HepG2 (cell line): Measurements from ENCODE around the gene CSKMT. TPM values are rescaled to one million over a fixed set of nuclear protein-coding genes. Genes with fewer than 3 reads are reported as not detected.

Source experiments
- FLYWCH1 ChIP-seq: sonication (generic); formaldehyde crosslinking; IDR thresholded peaks from 2 replicates; pipeline ENCODE4 v1.8.1; 2023; ENCODE audit warnings: mild to moderate bottlenecking, missing genetic modification reagents
- GABPA ChIP-seq, 2 experiments: IDR thresholded peaks; 2 replicates each; pipeline ENCODE4 v1.6.1; 2011 to 2016; ENCODE audit warnings: low read depth in 2 of 2, low read length in 1 of 2, missing biosample characterization in 1 of 2, missing genetic modification characterization in 1 of 2
- HCFC1 ChIP-seq: fragments of 150-350 bp; IDR thresholded peaks from 2 replicates; pipeline ENCODE4 v1.6.1; 2014; ENCODE audit warnings: low read depth, low read length
- KAT7 ChIP-seq: IDR thresholded peaks from 2 replicates; pipeline ENCODE4 v1.6.1; 2018; ENCODE audit warnings: borderline replicate concordance, missing compliant biosample characterization
- MIER2 ChIP-seq: IDR thresholded peaks from 2 replicates; pipeline ENCODE4 v1.6.1; 2016; ENCODE audit warnings: missing biosample characterization, missing genetic modification reagents
- PAX8 ChIP-seq: sonication (generic); formaldehyde crosslinking; IDR thresholded peaks from 2 replicates; pipeline ENCODE4 v1.8.0; 2022; ENCODE audit warnings: mild to moderate bottlenecking, missing genetic modification reagents, borderline replicate concordance
- SP4 ChIP-seq: sonication (generic); formaldehyde crosslinking; IDR thresholded peaks from 2 replicates; pipeline ENCODE4 v1.8.1; 2023; ENCODE audit warnings: mild to moderate bottlenecking, missing genetic modification reagents
- SPEN ChIP-seq: sonication (generic); formaldehyde crosslinking; IDR thresholded peaks from 2 replicates; pipeline ENCODE4 v1.5.1; 2020; ENCODE audit warnings: low read depth, mild to moderate bottlenecking, missing genetic modification reagents
- STAG1 ChIP-seq: sonication (generic); formaldehyde crosslinking; IDR thresholded peaks from 2 replicates; pipeline ENCODE4 v1.4.0; 2020; ENCODE audit warnings: missing genetic modification reagents
- TP53 ChIP-seq: sonication (generic); formaldehyde crosslinking; conservative IDR thresholded peaks from 2 replicates; pipeline ENCODE4 v1.4.0; 2020; ENCODE audit warnings: missing genetic modification reagents
- ZBTB1 ChIP-seq: sonication (generic); formaldehyde crosslinking; IDR thresholded peaks from 2 replicates; pipeline ENCODE4 v1.4.0; 2020; ENCODE audit warnings: missing genetic modification reagents, borderline replicate concordance
- ZBTB8A ChIP-seq: sonication (generic); formaldehyde crosslinking; IDR thresholded peaks from 2 replicates; pipeline ENCODE4 v1.4.0; 2020; ENCODE audit warnings: mild to moderate bottlenecking, low read depth, missing genetic modification reagents, borderline replicate concordance
- ZC3H13 ChIP-seq: sonication (generic); formaldehyde crosslinking; IDR thresholded peaks from 2 replicates; pipeline ENCODE4 v1.8.1; 2023; ENCODE audit warnings: mild to moderate bottlenecking, missing genetic modification reagents, moderate library complexity
- ZFP82 ChIP-seq: sonication (generic); formaldehyde crosslinking; IDR thresholded peaks from 2 replicates; pipeline ENCODE4 v1.5.1; 2020; ENCODE audit warnings: mild to moderate bottlenecking, missing genetic modification reagents, borderline replicate concordance
- ZFP90 ChIP-seq: sonication (generic); formaldehyde crosslinking; IDR thresholded peaks from 2 replicates; pipeline ENCODE4 v1.8.0; 2022; ENCODE audit warnings: missing genetic modification reagents, mild to moderate bottlenecking, inconsistent platforms, borderline replicate concordance
- ZNF501 ChIP-seq: sonication (generic); formaldehyde crosslinking; IDR thresholded peaks from 2 replicates; pipeline ENCODE4 v1.5.1; 2020; ENCODE audit warnings: mild to moderate bottlenecking, moderate library complexity, missing genetic modification reagents
- ZNF546 ChIP-seq: sonication (generic); formaldehyde crosslinking; conservative IDR thresholded peaks from 2 replicates; pipeline ENCODE4 v1.8.1; 2023; ENCODE audit warnings: mild to moderate bottlenecking, missing genetic modification reagents
- ZNF558 ChIP-seq: sonication (generic); formaldehyde crosslinking; IDR thresholded peaks from 2 replicates; pipeline ENCODE4 v1.9.0; 2022; ENCODE audit warnings: mild to moderate bottlenecking, missing genetic modification reagents, borderline replicate concordance
- ZNF737 ChIP-seq: sonication (generic); formaldehyde crosslinking; IDR thresholded peaks from 2 replicates; pipeline ENCODE4 v1.5.0; 2020; ENCODE audit warnings: missing genetic modification reagents, mild to moderate bottlenecking, borderline replicate concordance
- ZNF891 ChIP-seq: sonication (generic); formaldehyde crosslinking; IDR thresholded peaks from 2 replicates; pipeline ENCODE4 v1.5.0; 2020; ENCODE audit warnings: mild to moderate bottlenecking, missing genetic modification reagents
- polyA plus RNA-seq, 8 experiments: library from polyadenylated mRNA; depleted of rRNA in 3 of 8; stranded (reverse) in 7 of 8; unstranded in 1 of 8; fragments of >200 nt; fragmentation: Illumina TruSeq in 4 of 8; extraction: Trizol in 4 of 8; gene quantifications; 2 replicates each; pipeline versions ENCODE4 v1.2.1 to v1.2.3, GENCODE V29; 2011 to 2016; ENCODE audit warnings: low read depth in 4 of 8, missing spikeins in 1 of 8, mixed read lengths in 1 of 8; ENCODE audit not compliant: insufficient read depth in 1 of 8
- total RNA-seq, 5 experiments: library from RNA; depleted of rRNA; stranded (reverse); fragments of >200 nt; fragmentation: Illumina TruSeq; extraction: Trizol; gene quantifications; 2 replicates each; pipeline ENCODE4 v1.2.3, GENCODE V29; 2016; ENCODE audit warnings: low read depth in 1 of 5
- TF ChIP-seq, protein P1 (sequence below): sonication (generic); formaldehyde crosslinking; IDR thresholded peaks from 2 replicates; pipeline ENCODE4 v1.8.0; 2022; ENCODE audit warnings: low read depth, missing genetic modification reagents
- TF ChIP-seq, protein P2 (sequence below): sonication (generic); formaldehyde crosslinking; conservative IDR thresholded peaks from 2 replicates; pipeline ENCODE4 v1.8.0; 2022; ENCODE audit warnings: missing genetic modification reagents
- TF ChIP-seq, protein P3 (sequence below): sonication (generic); formaldehyde crosslinking; IDR thresholded peaks from 2 replicates; pipeline ENCODE4 v1.8.1; 2023; ENCODE audit warnings: missing genetic modification reagents, mild to moderate bottlenecking, borderline replicate concordance
- TF ChIP-seq, protein P4 (sequence below): sonication (generic); formaldehyde crosslinking; IDR thresholded peaks from 2 replicates; pipeline ENCODE4 v1.5.1; 2020; ENCODE audit warnings: missing genetic modification reagents, mild to moderate bottlenecking, borderline replicate concordance

Gene CSKMT
- total and polyA plus RNA-seq, 2 of the 13 experiments (the other 11 are each of a cell fraction or from before 2014, with no cell fraction given): 7.6 to 31.8 TPM

- TF ChIP-seq MIER2 (no peak), ZBTB1 (no peak), ZNF891 (CRISPR knock-in tag) (no peak), PAX8 (CRISPR knock-in tag) (no peak), STAG1 (CRISPR knock-in tag) (no peak), ZFP90 (no peak), ZBTB8A (no peak), ZNF546 (CRISPR knock-in tag) (0 out of 2 replicates have a peak, but pooled peaks have one; percentile 59), ZNF501 (CRISPR knock-in tag) (peak; percentile 78), ZNF737 (CRISPR knock-in tag) (no peak), KAT7 (no peak), GABPA (IDR thresholded peaks at IDR 0.05; ENCODE audit: low read depth, low read length) (peak; percentile 83), GABPA (CRISPR knock-in tag; IDR thresholded peaks at IDR 0.05; ENCODE audit: low read depth) (peak; percentile 88), SP4 (CRISPR knock-in tag) (peak; percentile 79), SPEN (CRISPR knock-in tag) (no peak), HCFC1 (no peak), TP53 (CRISPR knock-in tag) (no peak), ZNF558 (CRISPR knock-in tag) (no peak), ZFP82 (CRISPR knock-in tag) (no peak), FLYWCH1 (CRISPR knock-in tag) (no peak), ZC3H13 (CRISPR knock-in tag) (peak; percentile 97)
- TF ChIP-seq, protein P1, sequence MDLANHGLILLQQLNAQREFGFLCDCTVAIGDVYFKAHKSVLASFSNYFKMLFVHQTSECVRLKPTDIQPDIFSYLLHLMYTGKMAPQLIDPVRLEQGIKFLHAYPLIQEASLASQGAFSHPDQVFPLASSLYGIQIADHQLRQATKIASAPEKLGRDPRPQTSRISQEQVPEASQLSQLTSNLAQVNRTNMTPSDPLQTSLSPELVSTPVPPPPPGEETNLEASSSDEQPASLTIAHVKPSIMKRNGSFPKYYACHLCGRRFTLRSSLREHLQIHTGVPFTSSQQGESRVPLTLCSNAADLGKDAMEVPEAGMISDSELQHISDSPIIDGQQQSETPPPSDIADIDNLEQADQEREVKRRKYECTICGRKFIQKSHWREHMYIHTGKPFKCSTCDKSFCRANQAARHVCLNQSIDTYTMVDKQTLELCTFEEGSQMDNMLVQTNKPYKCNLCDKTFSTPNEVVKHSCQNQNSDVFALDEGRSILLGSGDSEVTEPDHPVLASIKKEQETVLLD (CRISPR knock-in tag): peak; percentile 34; the same call in 1 of the 2 replicates
- TF ChIP-seq, protein P2, sequence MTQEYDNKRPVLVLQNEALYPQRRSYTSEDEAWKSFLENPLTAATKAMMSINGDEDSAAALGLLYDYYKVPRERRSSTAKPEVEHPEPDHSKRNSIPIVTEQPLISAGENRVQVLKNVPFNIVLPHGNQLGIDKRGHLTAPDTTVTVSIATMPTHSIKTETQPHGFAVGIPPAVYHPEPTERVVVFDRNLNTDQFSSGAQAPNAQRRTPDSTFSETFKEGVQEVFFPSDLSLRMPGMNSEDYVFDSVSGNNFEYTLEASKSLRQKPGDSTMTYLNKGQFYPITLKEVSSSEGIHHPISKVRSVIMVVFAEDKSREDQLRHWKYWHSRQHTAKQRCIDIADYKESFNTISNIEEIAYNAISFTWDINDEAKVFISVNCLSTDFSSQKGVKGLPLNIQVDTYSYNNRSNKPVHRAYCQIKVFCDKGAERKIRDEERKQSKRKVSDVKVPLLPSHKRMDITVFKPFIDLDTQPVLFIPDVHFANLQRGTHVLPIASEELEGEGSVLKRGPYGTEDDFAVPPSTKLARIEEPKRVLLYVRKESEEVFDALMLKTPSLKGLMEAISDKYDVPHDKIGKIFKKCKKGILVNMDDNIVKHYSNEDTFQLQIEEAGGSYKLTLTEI: no peak
- TF ChIP-seq, protein P3, sequence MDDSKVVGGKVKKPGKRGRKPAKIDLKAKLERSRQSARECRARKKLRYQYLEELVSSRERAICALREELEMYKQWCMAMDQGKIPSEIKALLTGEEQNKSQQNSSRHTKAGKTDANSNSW (CRISPR knock-in tag): 0 out of 2 replicates have a peak, but pooled peaks have one; percentile 48
- TF ChIP-seq, protein P4, sequence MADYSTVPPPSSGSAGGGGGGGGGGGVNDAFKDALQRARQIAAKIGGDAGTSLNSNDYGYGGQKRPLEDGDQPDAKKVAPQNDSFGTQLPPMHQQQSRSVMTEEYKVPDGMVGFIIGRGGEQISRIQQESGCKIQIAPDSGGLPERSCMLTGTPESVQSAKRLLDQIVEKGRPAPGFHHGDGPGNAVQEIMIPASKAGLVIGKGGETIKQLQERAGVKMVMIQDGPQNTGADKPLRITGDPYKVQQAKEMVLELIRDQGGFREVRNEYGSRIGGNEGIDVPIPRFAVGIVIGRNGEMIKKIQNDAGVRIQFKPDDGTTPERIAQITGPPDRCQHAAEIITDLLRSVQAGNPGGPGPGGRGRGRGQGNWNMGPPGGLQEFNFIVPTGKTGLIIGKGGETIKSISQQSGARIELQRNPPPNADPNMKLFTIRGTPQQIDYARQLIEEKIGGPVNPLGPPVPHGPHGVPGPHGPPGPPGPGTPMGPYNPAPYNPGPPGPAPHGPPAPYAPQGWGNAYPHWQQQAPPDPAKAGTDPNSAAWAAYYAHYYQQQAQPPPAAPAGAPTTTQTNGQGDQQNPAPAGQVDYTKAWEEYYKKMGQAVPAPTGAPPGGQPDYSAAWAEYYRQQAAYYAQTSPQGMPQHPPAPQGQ (CRISPR knock-in tag): no peak
Measured at GRCh38 chr11:62705880-62706849, 41.1 kb downstream of the CSKMT start (continued).
